Pancreas (tissue), 10 donors: ENCODE measurements around the gene ZNF473. TPM values are rescaled to one million over a fixed set of nuclear protein-coding genes. Genes with fewer than 3 reads are reported as not detected.
"Not testable (repeated sequence)": the region's sequence is repeated elsewhere in the genome, so short reads cannot be mapped to it uniquely, and the experiment has no call there.

Source experiments
- ATAC-seq, 4 donors: fragments of 200-7000 bp; cut with Tn5 transposase; one replicate each; pipeline versions ENCODE4 v1.8.0 to v1.9.1; 2020; ENCODE audit warnings: mild to moderate bottlenecking in 4 of 4, moderate library complexity in 4 of 4
- DNase-seq, 6 donors: peaks; one replicate each; pipeline ENCODE4 v3.0.0-alpha.2; 2020
- FAIRE-seq: peaks from 2 replicates; lab custom pipeline; 2012; peaks lifted over from hg19 to GRCh38; lab: Jason Lieb, UNC
- H3K27ac ChIP-seq, 4 donors: fragments of 200-600 bp; sonication (generic); 1 replicate in 3 of 4; 2 replicates in 1 of 4; pipeline versions ENCODE4 v1.5.0 to v1.8.0; 2020
- H3K27me3 ChIP-seq, 4 donors: fragments of 200-600 bp; one replicate each; pipeline ENCODE4 v1.8.0; 2021
- H3K36me3 ChIP-seq, 3 donors: fragments of 200-600 bp; sonication (generic) in 1 of 3; one replicate each; pipeline versions ENCODE4 v1.5.0 to v1.8.0; 2020 to 2021
- H3K4me1 ChIP-seq, 3 donors: fragments of 200-600 bp; one replicate each; pipeline ENCODE4 v1.8.0; 2021
- H3K4me3 ChIP-seq, 4 donors: fragments of 200-600 bp; sonication (generic) in 2 of 4; one replicate each; pipeline versions ENCODE4 v1.5.0 to v1.8.0; 2020 to 2021
- H3K9me3 ChIP-seq, 4 donors: fragments of 200-600 bp; one replicate each; pipeline ENCODE4 v1.8.0; 2021
- WGBS, 2 donors: extraction: QIAGEN DNeasy Blood & Tissue Kit; methylation state at CpG; one replicate each; pipeline ENCODE4 v1.1.7; 2013; 5-methylcytosine and 5-hydroxymethylcytosine counted together
- intact Hi-C, 3 donors: fragments of 100-400 bp; cut with DNase I; formaldehyde crosslinking; loops; one replicate each; pipeline versions ENCODE4 v1.11.1 to v1.14.2; 2022
- polyA plus RNA-seq, 2 donors: library from polyadenylated mRNA; stranded (reverse); fragments of 200-250 nt; gene quantifications; one replicate each; pipeline ENCODE4 v1.2.3, GENCODE V29; 2013
- total RNA-seq, 6 donors: library from RNA; stranded (reverse); fragmentation: NEBNext Ultra II Directional in 4 of 6; extraction: Animal tissue kit (Norgen Biotek cat#: 25700) in 4 of 6; gene quantifications; one replicate each; pipeline versions ENCODE4 v1.2.1 to v1.2.4, GENCODE V29; 2021 to 2023
- TF ChIP-seq, protein P1 (sequence below), 4 donors: fragments of 200-600 bp; sonication (generic) in 3 of 4; IDR thresholded peaks; one replicate each; pipeline versions ENCODE4 v1.5.0 to v1.8.0; 2021; ENCODE audit warnings: antibody characterized with exemption in 4 of 4
- donor health status: healthy with polysubstance abuse.
- donor health status: DM: no; HTN: no; CAD: no; lungs with moderate emphysema.
- donor health status: DM: no; HTN: no; CAD: no.
- donor health status: control.
- donor health status: control.
- donor health status: Bipolar disorder and iron deficiency.
- donor health status: DM: yes; HTN: yes; CAD: no.
- donor health status: DM: no; HTN: no; CAD: no.
- donor health status: DM: no; HTN: no; CAD: no.
- donor health status: DM: yes; HTN: yes; CAD: no.

Gene ZNF473
- total and polyA plus RNA-seq, 8 donors = 1.9 to 6.3 (median 3.9) TPM

GRCh38 chr19:50050406-50051227 is 24.8 kb downstream of the ZNF473 start:
- no peak for FAIRE-seq

DNA sequence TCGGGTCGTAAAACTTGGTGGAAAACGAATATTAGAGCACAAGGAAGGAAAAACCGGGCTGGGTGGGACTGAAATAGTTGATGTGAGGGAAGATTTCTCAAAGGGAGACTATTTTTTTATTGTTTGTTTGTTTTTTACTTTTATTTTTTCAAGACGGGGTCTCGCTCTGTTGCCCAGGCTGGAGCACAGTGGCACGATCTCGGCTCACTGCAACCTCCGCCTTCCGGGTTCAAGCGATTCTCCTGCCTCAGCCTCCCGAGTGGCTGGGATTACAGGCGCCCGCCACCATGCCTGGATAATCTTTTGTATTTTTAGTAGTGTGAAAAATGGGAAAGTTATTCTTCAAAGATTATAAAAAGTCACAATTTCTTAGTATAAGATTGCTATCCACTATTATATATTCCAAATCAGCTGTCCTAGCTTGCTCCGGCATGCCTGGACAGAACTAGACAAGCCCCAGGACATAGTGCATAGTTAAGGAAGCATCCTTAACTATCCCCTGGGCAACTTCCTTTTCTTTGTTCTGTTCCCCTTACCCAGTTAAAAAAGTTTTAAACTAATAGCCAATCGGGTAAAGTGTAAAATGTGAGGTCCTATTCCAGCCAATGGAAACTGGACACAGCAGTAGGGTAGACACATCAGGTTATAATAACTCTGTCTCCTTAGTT is 25.6 kb downstream of the ZNF473 start:
- WGBS, 2 donors = 42 to 46% methylated on average over 16 of the region's 16 CpGs
- H3K4me1 ChIP-seq, intact Hi-C loops, FAIRE-seq, H3K27ac ChIP-seq, DNase-seq, H3K27me3 ChIP-seq, H3K9me3 ChIP-seq, H3K36me3 ChIP-seq, ATAC-seq: not testable (repeated sequence)
- peak overlapping the region in 2 of 4 donors; percentile 31 to 45 for H3K4me3 ChIP-seq

More at GRCh38 chr19:50050406-50051227, 24.8 kb downstream of the ZNF473 start:
- WGBS, 2 donors = 3% methylated on average over 48 to 52 of the region's 52 CpGs
- H3K4me1 ChIP-seq = no peaks in the 10 kb centered on the region
- TF ChIP-seq, protein P1, sequence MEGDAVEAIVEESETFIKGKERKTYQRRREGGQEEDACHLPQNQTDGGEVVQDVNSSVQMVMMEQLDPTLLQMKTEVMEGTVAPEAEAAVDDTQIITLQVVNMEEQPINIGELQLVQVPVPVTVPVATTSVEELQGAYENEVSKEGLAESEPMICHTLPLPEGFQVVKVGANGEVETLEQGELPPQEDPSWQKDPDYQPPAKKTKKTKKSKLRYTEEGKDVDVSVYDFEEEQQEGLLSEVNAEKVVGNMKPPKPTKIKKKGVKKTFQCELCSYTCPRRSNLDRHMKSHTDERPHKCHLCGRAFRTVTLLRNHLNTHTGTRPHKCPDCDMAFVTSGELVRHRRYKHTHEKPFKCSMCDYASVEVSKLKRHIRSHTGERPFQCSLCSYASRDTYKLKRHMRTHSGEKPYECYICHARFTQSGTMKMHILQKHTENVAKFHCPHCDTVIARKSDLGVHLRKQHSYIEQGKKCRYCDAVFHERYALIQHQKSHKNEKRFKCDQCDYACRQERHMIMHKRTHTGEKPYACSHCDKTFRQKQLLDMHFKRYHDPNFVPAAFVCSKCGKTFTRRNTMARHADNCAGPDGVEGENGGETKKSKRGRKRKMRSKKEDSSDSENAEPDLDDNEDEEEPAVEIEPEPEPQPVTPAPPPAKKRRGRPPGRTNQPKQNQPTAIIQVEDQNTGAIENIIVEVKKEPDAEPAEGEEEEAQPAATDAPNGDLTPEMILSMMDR (IDR thresholded peaks at IDR 0.05) = no peak
- H3K27ac ChIP-seq = peak overlapping the region in 1 of 4 donors; percentile 23
- intact Hi-C loops = no loop called here
- H3K9me3 ChIP-seq = no peaks in the 10 kb centered on the region
- peak in 5 of 6 donors; percentile 62 to 76 (median 66) for DNase-seq
- H3K36me3 ChIP-seq = peaks cover 0 to 6% (median 4%) of the 10 kb centered on the region in 3 donors
- H3K4me3 ChIP-seq = peak overlapping the region in 3 of 4 donors; percentile 31 to 45 (median 35)
- peak; percentile 90 to 95 (median 92) for ATAC-seq
- no peaks in the 10 kb centered on the region for H3K27me3 ChIP-seq

DNA sequence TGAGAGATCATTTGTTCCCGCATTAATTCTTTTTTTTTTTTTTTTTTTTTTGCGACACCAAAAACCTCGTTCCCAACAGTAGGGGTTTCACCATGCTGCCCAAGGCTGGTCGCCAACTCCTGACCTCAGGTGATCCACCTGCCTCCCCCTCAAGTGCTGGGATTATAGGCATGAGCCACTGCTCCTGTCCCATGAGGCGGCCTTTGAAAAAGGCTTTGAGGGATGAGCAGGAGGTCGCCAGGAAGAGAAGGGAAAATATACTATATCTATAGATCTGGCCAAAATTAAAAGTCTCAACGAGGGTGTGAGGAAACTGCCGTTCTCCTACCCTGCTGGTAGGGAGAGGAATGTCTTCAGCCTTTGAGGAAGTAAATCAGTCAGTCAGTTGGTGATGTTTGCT is 26.2 kb downstream of the ZNF473 start:
- TF ChIP-seq, protein P1 (IDR thresholded peaks at IDR 0.05) = no peak
- no peak for ATAC-seq

DNA sequence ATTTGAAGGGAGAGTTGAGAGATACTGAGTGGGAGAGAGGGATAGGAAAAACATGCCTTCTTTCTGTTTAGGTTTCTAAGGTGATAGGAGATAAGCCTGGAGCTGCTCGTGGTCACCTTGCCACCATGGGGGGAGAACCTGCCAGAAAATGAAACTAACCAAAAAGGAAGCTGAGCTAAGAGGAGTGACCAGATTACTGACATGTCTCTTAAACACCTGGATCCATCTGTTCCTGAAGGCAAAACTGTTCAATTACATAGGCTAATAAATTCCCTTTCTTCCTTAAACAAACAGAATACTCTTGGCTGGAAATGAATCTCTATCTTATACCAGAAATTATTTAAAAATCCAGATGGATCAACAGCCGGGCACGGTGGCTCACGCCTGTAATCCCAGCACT is 27.3 kb downstream of the ZNF473 start:
- H3K4me3 ChIP-seq = no peak overlapping the region
- DNase-seq = no peak
- no peak for ATAC-seq
- 70 to 81% methylated on average over 4 of the region's 4 CpGs for WGBS, 2 donors
- H3K9me3 ChIP-seq = no peaks in the 10 kb centered on the region
- no peak overlapping the region for H3K27ac ChIP-seq
- FAIRE-seq = no peak
- H3K36me3 ChIP-seq = no peaks in the 10 kb centered on the region
- no peaks in the 10 kb centered on the region for H3K4me1 ChIP-seq
- intact Hi-C loops = no loop called here
- TF ChIP-seq, protein P1 (IDR thresholded peaks at IDR 0.05) = no peak
- H3K27me3 ChIP-seq = no peaks in the 10 kb centered on the region

More for the DNA sequence above, 26.2 kb downstream of the ZNF473 start:
- no peaks in the 10 kb centered on the region for H3K27me3 ChIP-seq
- H3K4me3 ChIP-seq = no peak overlapping the region
- no peak for FAIRE-seq
- no peak for DNase-seq
- whole genome bisulfite sequencing, 2 donors = 81 to 86% methylated on average over 8 of the region's 8 CpGs
- intact Hi-C loops = no loop called here
- no peaks in the 10 kb centered on the region for H3K36me3 ChIP-seq
- no peak overlapping the region for H3K27ac ChIP-seq
- H3K9me3 ChIP-seq = no peaks in the 10 kb centered on the region
- H3K4me1 ChIP-seq = no peaks in the 10 kb centered on the region

GRCh38 chr19:50058425-50058824 is 32.6 kb downstream of the ZNF473 start:
- intact Hi-C loops = no loop called here
- no peaks in the 10 kb centered on the region for H3K27me3 ChIP-seq

More at GRCh38 chr19:50058425-50058824, 32.6 kb downstream of the ZNF473 start:
- H3K4me1 ChIP-seq = no peaks in the 10 kb centered on the region
- FAIRE-seq (no peak), ATAC-seq (no peak), DNase-seq (no peak)
- H3K36me3 ChIP-seq = no peaks in the 10 kb centered on the region
- TF ChIP-seq, protein P1 (IDR thresholded peaks at IDR 0.05) = no peak
- no peaks in the 10 kb centered on the region for H3K9me3 ChIP-seq
- 82 to 87% methylated on average over 2 of the region's 2 CpGs for WGBS, 2 donors
- no peak overlapping the region for H3K4me3 ChIP-seq
- H3K27ac ChIP-seq = no peak overlapping the region
